Measurements from ENCODE around the gene GLMN. TPM values are rescaled to one million over a fixed set of nuclear protein-coding genes. Genes with fewer than 3 reads are reported as not detected.

GLMN gene
- total RNA-seq, 1 donor from 2014 or later, result 19.9 TPM

- Mint-ChIP-seq H3K36me3 (peaks cover 27% of the 10 kb centered on the region), H3K4me1 (ENCODE audit: unreplicated experiment) (no peaks in the 10 kb centered on the region), H3K4me3 (no peak overlapping the region), H3K9me3 (no peaks in the 10 kb centered on the region), H3K27me3 (no peaks in the 10 kb centered on the region), H3K27ac (no peak overlapping the region)
- DNase-seq (ENCODE audit: extremely low spot score, unreplicated experiment), result no peak
- TF ChIP-seq CTCF (conservative IDR thresholded peaks at IDR 0.05), result no peak
These were observed 41.4 kb upstream of the GLMN start for GRCh38 chr1:92340154-92340553.

GRCh38 chr1:92333668-92334067, 34.9 kb upstream of the GLMN start:
- Mint-ChIP-seq H3K4me1 (ENCODE audit: unreplicated experiment) (no peaks in the 10 kb centered on the region), H3K36me3 (peaks cover 34% of the 10 kb centered on the region), H3K4me3 (no peak overlapping the region), H3K27me3 (no peaks in the 10 kb centered on the region), H3K27ac (peak overlapping the region; percentile 49), H3K9me3 (no peaks in the 10 kb centered on the region)
- TF ChIP-seq CTCF (conservative IDR thresholded peaks at IDR 0.05), result no peak
- no peak for DNase-seq (ENCODE audit: extremely low spot score, unreplicated experiment)

- Mint-ChIP-seq H3K27ac (no peak overlapping the region), H3K9me3 (peaks cover 8% of the 10 kb centered on the region), H3K27me3 (no peaks in the 10 kb centered on the region), H3K4me3 (no peak overlapping the region), H3K36me3 (peaks cover 64% of the 10 kb centered on the region), H3K4me1 (ENCODE audit: unreplicated experiment) (no peaks in the 10 kb centered on the region)
- no peak for DNase-seq (ENCODE audit: extremely low spot score, unreplicated experiment)
- no peak for TF ChIP-seq CTCF (conservative IDR thresholded peaks at IDR 0.05)
These were observed 30.8 kb upstream of the GLMN start for GRCh38 chr1:92329347-92330129.

GRCh38 chr1:92327794-92328193, 29.0 kb upstream of the GLMN start:
- peaks cover 69% of the 10 kb centered on the region for H3K36me3 Mint-ChIP-seq
- DNase-seq (ENCODE audit: extremely low spot score, unreplicated experiment), result no peak
- H3K4me1 Mint-ChIP-seq (ENCODE audit: unreplicated experiment), result no peaks in the 10 kb centered on the region
- H3K4me3 Mint-ChIP-seq, result no peak overlapping the region
- H3K27ac Mint-ChIP-seq, result no peak overlapping the region
- no peaks in the 10 kb centered on the region for H3K27me3 Mint-ChIP-seq
- peaks cover 8% of the 10 kb centered on the region for H3K9me3 Mint-ChIP-seq
- TF ChIP-seq CTCF (conservative IDR thresholded peaks at IDR 0.05), result no peak

- Mint-ChIP-seq H3K27me3 (no peaks in the 10 kb centered on the region), H3K4me1 (ENCODE audit: unreplicated experiment) (no peaks in the 10 kb centered on the region), H3K9me3 (peaks cover 8% of the 10 kb centered on the region), H3K4me3 (no peak overlapping the region), H3K27ac (no peak overlapping the region), H3K36me3 (peaks cover 69% of the 10 kb centered on the region)
- no peak for TF ChIP-seq CTCF (conservative IDR thresholded peaks at IDR 0.05)
- DNase-seq (ENCODE audit: extremely low spot score, unreplicated experiment), result no peak
These were observed 27.9 kb upstream of the GLMN start for GRCh38 chr1:92326681-92327080.
